ENCODE data around the gene MMP23B.

- TF ChIP-seq POLR2A (IDR thresholded peaks at IDR 0.05) = no peak
- TF ChIP-seq, protein P1, sequence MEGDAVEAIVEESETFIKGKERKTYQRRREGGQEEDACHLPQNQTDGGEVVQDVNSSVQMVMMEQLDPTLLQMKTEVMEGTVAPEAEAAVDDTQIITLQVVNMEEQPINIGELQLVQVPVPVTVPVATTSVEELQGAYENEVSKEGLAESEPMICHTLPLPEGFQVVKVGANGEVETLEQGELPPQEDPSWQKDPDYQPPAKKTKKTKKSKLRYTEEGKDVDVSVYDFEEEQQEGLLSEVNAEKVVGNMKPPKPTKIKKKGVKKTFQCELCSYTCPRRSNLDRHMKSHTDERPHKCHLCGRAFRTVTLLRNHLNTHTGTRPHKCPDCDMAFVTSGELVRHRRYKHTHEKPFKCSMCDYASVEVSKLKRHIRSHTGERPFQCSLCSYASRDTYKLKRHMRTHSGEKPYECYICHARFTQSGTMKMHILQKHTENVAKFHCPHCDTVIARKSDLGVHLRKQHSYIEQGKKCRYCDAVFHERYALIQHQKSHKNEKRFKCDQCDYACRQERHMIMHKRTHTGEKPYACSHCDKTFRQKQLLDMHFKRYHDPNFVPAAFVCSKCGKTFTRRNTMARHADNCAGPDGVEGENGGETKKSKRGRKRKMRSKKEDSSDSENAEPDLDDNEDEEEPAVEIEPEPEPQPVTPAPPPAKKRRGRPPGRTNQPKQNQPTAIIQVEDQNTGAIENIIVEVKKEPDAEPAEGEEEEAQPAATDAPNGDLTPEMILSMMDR (IDR thresholded peaks at IDR 0.05) = no peak
- TF ChIP-seq EP300 (IDR thresholded peaks at IDR 0.05) = no peak
These were observed 12.0 kb upstream of the MMP23B start for GRCh38 chr1:1619917-1620361.
